NCI-H1436 treated with DMSO at 0.1 percent for 48 hours (cell line): ENCODE data around the gene PCP4.
"Not testable (repeated sequence)": the region's sequence is repeated elsewhere in the genome, so short reads cannot be mapped to it uniquely, and the experiment has no call there.

Source experiments
- DNase-seq: peaks from one replicate; lab custom pipeline; 2025; lab: John Stamatoyannopoulos, UW

The PCP4 gene

GRCh38 chr21:39866093-39866492 lies 1.1 kb upstream of the PCP4 start:
- DNase-seq, result no peak

GRCh38 chr21:39869141-39869818 lies 2.0 kb downstream of the PCP4 start:
- DNase-seq, result no peak

- no peak for DNase-seq
Observed at GRCh38 chr21:39873687-39874086, 6.4 kb downstream of the PCP4 start.

GRCh38 chr21:39874206-39874605 lies 7.0 kb downstream of the PCP4 start:
- no peak for DNase-seq

- no peak for DNase-seq
Observed at GRCh38 chr21:39874759-39875158, 7.5 kb downstream of the PCP4 start.

- no peak for DNase-seq
Observed at GRCh38 chr21:39881661-39882060, 14.4 kb downstream of the PCP4 start.

GRCh38 chr21:39882151-39882838 lies 15.1 kb downstream of the PCP4 start:
- DNase-seq, result no peak

GRCh38 chr21:39882839-39883195 lies 15.6 kb downstream of the PCP4 start:
- DNase-seq, result no peak

- DNase-seq, result peak; percentile 83
Observed at GRCh38 chr21:39885119-39885848, 18.0 kb downstream of the PCP4 start.

- DNase-seq, result no peak
Observed at GRCh38 chr21:39888848-39889247, 21.6 kb downstream of the PCP4 start.

- no peak for DNase-seq
Observed at GRCh38 chr21:39891111-39891510, 23.9 kb downstream of the PCP4 start.

- DNase-seq, result not testable (repeated sequence)
Observed at GRCh38 chr21:39891863-39892262, 24.6 kb downstream of the PCP4 start.

- no peak for DNase-seq
Observed at GRCh38 chr21:39900491-39900890, 33.3 kb downstream of the PCP4 start.

- no peak for DNase-seq
Observed at GRCh38 chr21:39900911-39901310, 33.7 kb downstream of the PCP4 start.

- no peak for DNase-seq
Observed at GRCh38 chr21:39902986-39903385, 35.7 kb downstream of the PCP4 start.

GRCh38 chr21:39904457-39904856 lies 37.2 kb downstream of the PCP4 start:
- no peak for DNase-seq

- no peak for DNase-seq
Observed at GRCh38 chr21:39908265-39908923, 41.2 kb downstream of the PCP4 start.

GRCh38 chr21:39911286-39912199 lies 44.3 kb downstream of the PCP4 start:
- DNase-seq, result no peak

GRCh38 chr21:39913706-39914305 lies 46.6 kb downstream of the PCP4 start:
- DNase-seq, result no peak

- DNase-seq, result no peak
Observed at GRCh38 chr21:39915881-39916280, 48.6 kb downstream of the PCP4 start.

GRCh38 chr21:39918558-39918957 lies 51.3 kb downstream of the PCP4 start:
- DNase-seq, result no peak
